K562 (cell line): ENCODE results near the gene SGK1.

Experiments
- CTCF ChIP-seq, 3 experiments: IDR thresholded peaks in 2 of 3; conservative IDR thresholded peaks in 1 of 3; 2 replicates each; pipeline ENCODE4 v1.5.1; 2011 to 2012; ENCODE audit warnings: low read length in 3 of 3, mild to moderate bottlenecking in 3 of 3, control low read depth in 2 of 3, improper control_type of control experiment in 1 of 3, inconsistent platforms in 1 of 3, low read depth in 1 of 3, mixed read lengths in 1 of 3, moderate library complexity in 1 of 3; ENCODE audit not compliant: insufficient read depth in 2 of 3
- E2F4 ChIP-seq: sonication (generic); formaldehyde crosslinking; IDR thresholded peaks from 2 replicates; pipeline ENCODE4 v1.8.0; 2022; ENCODE audit warnings: mild to moderate bottlenecking, low read depth, missing genetic modification reagents
- POLR2A ChIP-seq: fragments of 450-650 bp; conservative IDR thresholded peaks from 2 replicates; pipeline ENCODE4 v1.6.1; 2016
- RAD21 ChIP-seq, 2 experiments: fragments of 250-450 bp in 1 of 2; fragments of 450-650 bp in 1 of 2; sonication (Bioruptor Pico) in 1 of 2; formaldehyde crosslinking in 1 of 2; IDR thresholded peaks in 1 of 2; conservative IDR thresholded peaks in 1 of 2; 2 replicates each; pipeline versions ENCODE4 v1.4.0 to v1.8.0; 2020 to 2022; ENCODE audit warnings: mild to moderate bottlenecking in 2 of 2, moderate library complexity in 1 of 2
- SMC3 ChIP-seq: conservative IDR thresholded peaks from 2 replicates; pipeline ENCODE4 v1.6.1; 2011; ENCODE audit warnings: low read depth, low read length, improper control_type of control experiment; ENCODE audit not compliant: insufficient read depth
- TRIM25 ChIP-seq: fragments of 450-650 bp; IDR thresholded peaks from 2 replicates; pipeline ENCODE4 v1.7.0; 2016; ENCODE audit warnings: borderline replicate concordance
- U2AF1 ChIP-seq: fragments of 200-400 bp; formaldehyde crosslinking; optimal IDR thresholded peaks from 2 replicates; pipeline ENCODE3; 2017; ENCODE audit warnings: mild to moderate bottlenecking, low read depth, low read length, moderate library complexity
- ZFPM2 ChIP-seq: fragments of 250-450 bp; sonication (Bioruptor Pico); IDR thresholded peaks from 2 replicates; pipeline ENCODE4 v1.5.1; 2022; ENCODE audit warnings: mild to moderate bottlenecking
- ZNF764 ChIP-seq: fragments of 250-450 bp; sonication (Bioruptor Pico); IDR thresholded peaks from 2 replicates; pipeline ENCODE4 v1.4.0; 2020; ENCODE audit warnings: low read depth, mild to moderate bottlenecking, moderate library complexity

GRCh38 chr6:134182528-134182927 lies 135.4 kb downstream of the SGK1 start:
- TF ChIP-seq ZNF764 (CRISPR knock-in tag) (no peak), ZFPM2 (CRISPR knock-in tag) (no peak), SMC3 (no peak), TRIM25 (no peak), POLR2A (no peak), CTCF (IDR thresholded peaks at IDR 0.05 in 2 of 3, conservative IDR thresholded peaks at IDR 0.05 in 1 of 3; ENCODE audit: insufficient read depth in 2 of 3, low read depth in 1 of 3, low read length in 3 of 3) (no peak), RAD21 (CRISPR knock-in tag; conservative IDR thresholded peaks at IDR 0.05 in 1 of 2, IDR thresholded peaks at IDR 0.05 in 1 of 2) (no peak), E2F4 (CRISPR knock-in tag) (no peak), U2AF1 (no peak)
